H9 (cell line): ENCODE data around the gene PRSS27. TPM values are rescaled to one million over a fixed set of nuclear protein-coding genes. Genes with fewer than 3 reads are reported as not detected.
A peak's percentile ranks its signal among the peaks of the same experiment; 100 is the strongest.

Source experiments
- DNase-seq: peaks from one replicate; pipeline ENCODE4 v3.0.0-alpha.2; 2017
- H2AFZ ChIP-seq: one replicate; pipeline ENCODE4 v1.6.1; 2013; ENCODE audit warnings: mild to moderate bottlenecking, low read length, control low read depth, moderate library complexity
- H2AK5ac ChIP-seq: 2 replicates; pipeline ENCODE4 v1.6.1; 2013; ENCODE audit warnings: low read length, control low read depth, mixed read lengths; ENCODE audit not compliant: insufficient read length
- H2BK120ac ChIP-seq: one replicate; pipeline ENCODE4 v1.6.1; 2013; ENCODE audit warnings: low read depth, mild to moderate bottlenecking, low read length, control low read depth, inconsistent platforms; ENCODE audit not compliant: poor library complexity, severe bottlenecking
- H2BK12ac ChIP-seq: 2 replicates; pipeline ENCODE4 v1.6.1; 2013; ENCODE audit warnings: low read length, control low read depth, mixed read lengths, low read depth; ENCODE audit not compliant: insufficient read length
- H2BK15ac ChIP-seq: 2 replicates; pipeline ENCODE4 v1.6.1; 2013; ENCODE audit warnings: low read depth, low read length, control low read depth
- H2BK20ac ChIP-seq: one replicate; pipeline ENCODE4 v1.6.1; 2013; ENCODE audit warnings: low read depth, mild to moderate bottlenecking, low read length, control low read depth, inconsistent platforms; ENCODE audit not compliant: poor library complexity, severe bottlenecking
- H2BK5ac ChIP-seq: 2 replicates; pipeline ENCODE4 v1.6.1; 2013; ENCODE audit warnings: low read length, control low read depth, mixed read lengths; ENCODE audit not compliant: insufficient read length
- H3K14ac ChIP-seq: 2 replicates; pipeline ENCODE4 v1.6.1; 2013; ENCODE audit warnings: low read length, control low read depth; ENCODE audit not compliant: insufficient read depth
- H3K18ac ChIP-seq: 2 replicates; pipeline ENCODE4 v1.6.1; 2013; ENCODE audit warnings: low read depth, mild to moderate bottlenecking, mixed read lengths, low read length, control low read depth; ENCODE audit not compliant: insufficient read length
- H3K23ac ChIP-seq: 2 replicates; pipeline ENCODE4 v1.6.1; 2013; ENCODE audit warnings: low read length, control low read depth, mixed read lengths, low read depth; ENCODE audit not compliant: insufficient read length
- H3K23me2 ChIP-seq: 2 replicates; pipeline ENCODE4 v1.6.1; 2013; ENCODE audit warnings: low read depth, mild to moderate bottlenecking, mixed read lengths, low read length, control low read depth; ENCODE audit not compliant: insufficient read length, poor library complexity, severe bottlenecking
- H3K27ac ChIP-seq: 2 replicates; pipeline ENCODE4 v1.5.1; 2013; ENCODE audit warnings: low read length, control low read depth, mixed read lengths, low read depth; ENCODE audit not compliant: insufficient read length
- H3K27me3 ChIP-seq: 2 replicates; pipeline ENCODE4 v1.6.1; 2013; ENCODE audit warnings: low read length, control low read depth, inconsistent platforms; ENCODE audit not compliant: insufficient read depth
- H3K4ac ChIP-seq: 2 replicates; pipeline ENCODE4 v1.6.1; 2013; ENCODE audit warnings: low read depth, mild to moderate bottlenecking, control low read depth, inconsistent platforms, low read length, moderate library complexity
- H3K4me1 ChIP-seq: 2 replicates; pipeline ENCODE4 v1.6.1; 2013; ENCODE audit warnings: low read length, control low read depth, inconsistent platforms; ENCODE audit not compliant: insufficient read depth
- H3K4me2 ChIP-seq: 2 replicates; pipeline ENCODE4 v1.6.1; 2013; ENCODE audit warnings: low read length, control low read depth, mixed read lengths; ENCODE audit not compliant: insufficient read length, insufficient read depth
- H3K56ac ChIP-seq: 2 replicates; pipeline ENCODE4 v1.6.1; 2013; ENCODE audit warnings: low read depth, mild to moderate bottlenecking, mixed read lengths, low read length, control low read depth; ENCODE audit not compliant: insufficient read length
- H3K79me1 ChIP-seq: 2 replicates; pipeline ENCODE4 v1.6.1; 2013; ENCODE audit warnings: low read depth, mild to moderate bottlenecking, moderate library complexity, low read length, control low read depth, inconsistent platforms; ENCODE audit not compliant: insufficient read depth, poor library complexity, severe bottlenecking
- H3K79me2 ChIP-seq: 2 replicates; pipeline ENCODE4 v1.6.1; 2013; ENCODE audit warnings: low read length, control low read depth, inconsistent platforms; ENCODE audit not compliant: insufficient read depth
- H3K9ac ChIP-seq: 2 replicates; pipeline ENCODE4 v1.6.1; 2013; ENCODE audit warnings: low read length, control low read depth, mixed read lengths; ENCODE audit not compliant: insufficient read length; ENCODE audit errors: extremely low read depth
- H3K9me3 ChIP-seq: one replicate; pipeline ENCODE4 v1.6.1; 2013; ENCODE audit warnings: low read depth, low read length, inconsistent platforms; ENCODE audit not compliant: control insufficient read depth
- H3T11ph ChIP-seq: one replicate; pipeline ENCODE4 v1.6.1; 2013; ENCODE audit warnings: mild to moderate bottlenecking, low read length, control low read depth, inconsistent platforms
- H4K20me1 ChIP-seq: one replicate; pipeline ENCODE4 v1.6.1; 2013; ENCODE audit not compliant: control insufficient read depth, insufficient read length, insufficient read depth
- H4K5ac ChIP-seq: 2 replicates; pipeline ENCODE4 v1.6.1; 2013; ENCODE audit warnings: low read depth, mild to moderate bottlenecking, mixed read lengths, low read length, control low read depth; ENCODE audit not compliant: insufficient read length
- H4K8ac ChIP-seq: replicated peaks from 2 replicates; pipeline ENCODE4 v1.6.1; 2013; ENCODE audit warnings: low read length, control low read depth, mixed read lengths, low read depth; ENCODE audit not compliant: insufficient read length
- H4K91ac ChIP-seq: 2 replicates; pipeline ENCODE4 v1.6.1; 2013; ENCODE audit warnings: low read depth, mild to moderate bottlenecking, moderate library complexity, mixed read lengths, low read length, control low read depth; ENCODE audit not compliant: insufficient read length
- H3K27ac Mint-ChIP-seq, 3 experiments: 2 replicates in 2 of 3; 3 replicates in 1 of 3; pipeline ENCODE4 v1.8.0; 2020 to 2021; ENCODE audit warnings: mixed read lengths in 3 of 3, mild to moderate bottlenecking in 1 of 3, moderate library complexity in 1 of 3
- H3K27me3 Mint-ChIP-seq: 2 replicates; pipeline ENCODE4 v1.8.0; 2021; ENCODE audit warnings: low read depth, mild to moderate bottlenecking, moderate library complexity, mixed read lengths
- H3K36me3 Mint-ChIP-seq, 3 experiments: 2 replicates in 2 of 3; 3 replicates in 1 of 3; pipeline ENCODE4 v1.8.0; 2020 to 2021; ENCODE audit warnings: low read depth in 3 of 3, mixed read lengths in 3 of 3; ENCODE audit not compliant: insufficient read depth in 1 of 3
- H3K4me1 Mint-ChIP-seq, 2 experiments: 2 replicates each; pipeline ENCODE4 v1.8.0; 2020; ENCODE audit warnings: mixed read lengths in 2 of 2
- H3K4me3 Mint-ChIP-seq, 2 experiments: 2 replicates in 1 of 2; 3 replicates in 1 of 2; pipeline ENCODE4 v1.8.0; 2020 to 2021; ENCODE audit warnings: mild to moderate bottlenecking in 2 of 2, mixed read lengths in 2 of 2, moderate library complexity in 1 of 2
- H3K9me3 Mint-ChIP-seq, 2 experiments: 2 replicates in 1 of 2; 3 replicates in 1 of 2; pipeline ENCODE4 v1.8.0; 2020; ENCODE audit warnings: mild to moderate bottlenecking in 2 of 2, mixed read lengths in 2 of 2, moderate library complexity in 1 of 2
- WGBS: extraction: QIAGEN DNeasy Blood & Tissue Kit; methylation state at CpG from one replicate; pipeline ENCODE4 v1.1.7; 2013; ENCODE audit warnings: missing lambda C conversion rate, low lambda C conversion rate, mixed read lengths; ENCODE audit not compliant: insufficient read length; ENCODE audit errors: extremely low coverage; 5-methylcytosine and 5-hydroxymethylcytosine counted together
- total RNA-seq: library from RNA; stranded (reverse); gene quantifications from 2 replicates; pipeline ENCODE4 v1.2.1, GENCODE V29; 2021
- TF ChIP-seq, protein P1 (sequence below): fragments of 200-600 bp; sonication (generic); conservative IDR thresholded peaks from 3 replicates; pipeline ENCODE4 v1.8.0; 2021; ENCODE audit warnings: antibody characterized with exemption, mild to moderate bottlenecking

PRSS27 gene
- total RNA-seq, 1 experiment from 2014 or later: 5.0 TPM

GRCh38 chr16:2761886-2762583, 42.0 kb upstream of the PRSS27 start:
- H3K18ac ChIP-seq: no peak overlapping the region
- H3K27me3 ChIP-seq: no peaks in the 10 kb centered on the region
- no peaks in the 10 kb centered on the region for H3K4me1 ChIP-seq
- no peak overlapping the region for H3K4ac ChIP-seq
- no CpG with 5 or more reads among the region's 42 CpGs for WGBS
- H3K79me2 ChIP-seq: peaks cover 15% of the 10 kb centered on the region; the same call in 1 of the 2 replicates
- no peak for DNase-seq
- Mint-ChIP-seq H3K9me3 (peaks cover 34 to 57% of the 10 kb centered on the region in 2 experiments), H3K36me3 (peaks cover 100% of the 10 kb centered on the region in 3 experiments), H3K27ac (no peak overlapping the region; a peak in 1 of 7 replicates), H3K4me3 (peak overlapping the region in 1 of 2 experiments; percentile 22; a peak in 1 of 5 replicates), H3K27me3 (no peaks in the 10 kb centered on the region; the same call in 1 of the 2 replicates), H3K4me1 (0 out of 4 replicates have a peak, but pooled peaks cover 0 to 3% of the 10 kb centered on the region in 2 experiments)
- no peak overlapping the region for H4K8ac ChIP-seq
- H2BK20ac ChIP-seq: no peak overlapping the region
- peaks cover 25% of the 10 kb centered on the region for H3K79me1 ChIP-seq
- H3K9ac ChIP-seq: no peak overlapping the region
- no peak overlapping the region for H2BK12ac ChIP-seq
- H3K56ac ChIP-seq: no peak overlapping the region
- H4K20me1 ChIP-seq: no peaks in the 10 kb centered on the region
- H3K23ac ChIP-seq: no peak overlapping the region
- no peak overlapping the region for H2BK15ac ChIP-seq
- H4K5ac ChIP-seq: no peak overlapping the region
- no peak overlapping the region for H4K91ac ChIP-seq
- TF ChIP-seq, protein P1, sequence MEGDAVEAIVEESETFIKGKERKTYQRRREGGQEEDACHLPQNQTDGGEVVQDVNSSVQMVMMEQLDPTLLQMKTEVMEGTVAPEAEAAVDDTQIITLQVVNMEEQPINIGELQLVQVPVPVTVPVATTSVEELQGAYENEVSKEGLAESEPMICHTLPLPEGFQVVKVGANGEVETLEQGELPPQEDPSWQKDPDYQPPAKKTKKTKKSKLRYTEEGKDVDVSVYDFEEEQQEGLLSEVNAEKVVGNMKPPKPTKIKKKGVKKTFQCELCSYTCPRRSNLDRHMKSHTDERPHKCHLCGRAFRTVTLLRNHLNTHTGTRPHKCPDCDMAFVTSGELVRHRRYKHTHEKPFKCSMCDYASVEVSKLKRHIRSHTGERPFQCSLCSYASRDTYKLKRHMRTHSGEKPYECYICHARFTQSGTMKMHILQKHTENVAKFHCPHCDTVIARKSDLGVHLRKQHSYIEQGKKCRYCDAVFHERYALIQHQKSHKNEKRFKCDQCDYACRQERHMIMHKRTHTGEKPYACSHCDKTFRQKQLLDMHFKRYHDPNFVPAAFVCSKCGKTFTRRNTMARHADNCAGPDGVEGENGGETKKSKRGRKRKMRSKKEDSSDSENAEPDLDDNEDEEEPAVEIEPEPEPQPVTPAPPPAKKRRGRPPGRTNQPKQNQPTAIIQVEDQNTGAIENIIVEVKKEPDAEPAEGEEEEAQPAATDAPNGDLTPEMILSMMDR: no peak
- no peaks in the 10 kb centered on the region for H3K9me3 ChIP-seq
- no peak overlapping the region for H3T11ph ChIP-seq
- H3K27ac ChIP-seq: no peak overlapping the region
- H2AK5ac ChIP-seq: no peak overlapping the region
- no peak overlapping the region for H3K4me2 ChIP-seq
- H2BK5ac ChIP-seq: no peak overlapping the region
- no peak overlapping the region for H3K14ac ChIP-seq
- no peak overlapping the region for H2AFZ ChIP-seq
- H2BK120ac ChIP-seq: no peak overlapping the region
- H3K23me2 ChIP-seq: no peaks in the 10 kb centered on the region
